ENCODE measurements around the gene PLA2R1.

DNA sequence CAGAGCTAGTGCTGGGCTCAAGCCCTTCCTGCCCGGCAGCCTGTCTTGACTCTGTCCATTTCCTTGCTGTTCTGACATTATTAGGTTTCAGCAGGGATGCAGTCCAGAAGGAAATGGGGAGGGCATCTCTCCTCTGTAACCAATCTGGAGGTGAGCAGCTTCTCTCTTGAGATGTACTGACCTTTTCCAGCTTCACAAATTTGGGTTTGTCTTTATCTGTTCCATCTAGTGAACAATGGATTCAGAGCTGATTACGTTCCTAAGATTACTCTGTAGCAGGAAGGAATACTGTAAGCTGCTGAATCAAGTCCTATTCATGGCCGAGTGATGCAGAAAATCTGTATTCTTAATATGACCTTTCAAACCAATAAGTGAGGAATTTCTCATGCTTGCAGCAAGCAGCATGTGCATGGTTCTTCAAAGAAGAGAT lies 11.0 kb downstream of the PLA2R1 start:
- TF ChIP-seq, protein P1, sequence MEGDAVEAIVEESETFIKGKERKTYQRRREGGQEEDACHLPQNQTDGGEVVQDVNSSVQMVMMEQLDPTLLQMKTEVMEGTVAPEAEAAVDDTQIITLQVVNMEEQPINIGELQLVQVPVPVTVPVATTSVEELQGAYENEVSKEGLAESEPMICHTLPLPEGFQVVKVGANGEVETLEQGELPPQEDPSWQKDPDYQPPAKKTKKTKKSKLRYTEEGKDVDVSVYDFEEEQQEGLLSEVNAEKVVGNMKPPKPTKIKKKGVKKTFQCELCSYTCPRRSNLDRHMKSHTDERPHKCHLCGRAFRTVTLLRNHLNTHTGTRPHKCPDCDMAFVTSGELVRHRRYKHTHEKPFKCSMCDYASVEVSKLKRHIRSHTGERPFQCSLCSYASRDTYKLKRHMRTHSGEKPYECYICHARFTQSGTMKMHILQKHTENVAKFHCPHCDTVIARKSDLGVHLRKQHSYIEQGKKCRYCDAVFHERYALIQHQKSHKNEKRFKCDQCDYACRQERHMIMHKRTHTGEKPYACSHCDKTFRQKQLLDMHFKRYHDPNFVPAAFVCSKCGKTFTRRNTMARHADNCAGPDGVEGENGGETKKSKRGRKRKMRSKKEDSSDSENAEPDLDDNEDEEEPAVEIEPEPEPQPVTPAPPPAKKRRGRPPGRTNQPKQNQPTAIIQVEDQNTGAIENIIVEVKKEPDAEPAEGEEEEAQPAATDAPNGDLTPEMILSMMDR (IDR thresholded peaks at IDR 0.05; ENCODE audit: insufficient read depth, low read length, poor library complexity, severe bottlenecking), result no peak
- TF ChIP-seq EZH2phosphoT487 (conservative IDR thresholded peaks at IDR 0.05; ENCODE audit: low read length), result no peak
